RWPE2 (cell line): ENCODE results near the gene TPD52L2.
"Not testable (repeated sequence)": the region's sequence is repeated elsewhere in the genome, so short reads cannot be mapped to it uniquely, and the experiment has no call there.

Experiments used
- ATAC-seq: fragments of 200-7000 bp; cut with Tn5 transposase; 3 replicates; pipeline ENCODE4 v1.9.1; 2021; ENCODE audit warnings: low read depth
- DNase-seq: peaks from one replicate; pipeline ENCODE4 v3.0.0-alpha.2; 2020; ENCODE audit warnings: low spot score
- H3K27ac ChIP-seq: fragments of 450-650 bp; 2 replicates; pipeline ENCODE4 v1.5.1; 2017; ENCODE audit warnings: mild to moderate bottlenecking; ENCODE audit not compliant: poor library complexity, severe bottlenecking
- H3K27me3 ChIP-seq: fragments of 250-450 bp; sonication (Bioruptor Pico); 2 replicates; pipeline ENCODE4 v1.5.1; 2021; ENCODE audit warnings: mild to moderate bottlenecking, moderate library complexity; ENCODE audit not compliant: insufficient read depth, poor library complexity, severe bottlenecking
- H3K36me3 ChIP-seq: fragments of 250-450 bp; sonication (Bioruptor Pico); 2 replicates; pipeline ENCODE4 v1.5.1; 2020; ENCODE audit warnings: low read depth, mild to moderate bottlenecking, moderate library complexity
- H3K4me1 ChIP-seq: fragments of 250-450 bp; sonication (Bioruptor Pico); 2 replicates; pipeline ENCODE4 v1.5.1; 2021; ENCODE audit warnings: mild to moderate bottlenecking, moderate library complexity; ENCODE audit not compliant: insufficient read depth, poor library complexity, severe bottlenecking
- H3K4me3 ChIP-seq: fragments of 250-450 bp; sonication (Bioruptor Pico); 2 replicates; pipeline ENCODE4 v1.5.1; 2021; ENCODE audit warnings: mild to moderate bottlenecking, moderate library complexity; ENCODE audit not compliant: severe bottlenecking
- H3K9me3 ChIP-seq: fragments of 250-450 bp; sonication (Bioruptor Pico); 2 replicates; pipeline ENCODE4 v1.5.1; 2021; ENCODE audit warnings: mild to moderate bottlenecking, moderate library complexity; ENCODE audit not compliant: severe bottlenecking
- TF ChIP-seq, protein P1 (sequence below): fragments of 450-650 bp; IDR thresholded peaks from one replicate; pipeline ENCODE4 v1.5.1; 2017; ENCODE audit warnings: mild to moderate bottlenecking, moderate library complexity; ENCODE audit not compliant: poor library complexity, severe bottlenecking

TPD52L2 gene

GRCh38 chr20:63926298-63926697 is 61.2 kb downstream of the TPD52L2 start:
- ATAC-seq (no peak), DNase-seq (no peak)
- Histone ChIP-seq H3K27ac (no peak overlapping the region), H3K9me3 (no peaks in the 10 kb centered on the region), H3K4me1 (no peaks in the 10 kb centered on the region), H3K27me3 (no peaks in the 10 kb centered on the region), H3K4me3 (no peak overlapping the region), H3K36me3 (peaks cover 77% of the 10 kb centered on the region)
- TF ChIP-seq, protein P1, sequence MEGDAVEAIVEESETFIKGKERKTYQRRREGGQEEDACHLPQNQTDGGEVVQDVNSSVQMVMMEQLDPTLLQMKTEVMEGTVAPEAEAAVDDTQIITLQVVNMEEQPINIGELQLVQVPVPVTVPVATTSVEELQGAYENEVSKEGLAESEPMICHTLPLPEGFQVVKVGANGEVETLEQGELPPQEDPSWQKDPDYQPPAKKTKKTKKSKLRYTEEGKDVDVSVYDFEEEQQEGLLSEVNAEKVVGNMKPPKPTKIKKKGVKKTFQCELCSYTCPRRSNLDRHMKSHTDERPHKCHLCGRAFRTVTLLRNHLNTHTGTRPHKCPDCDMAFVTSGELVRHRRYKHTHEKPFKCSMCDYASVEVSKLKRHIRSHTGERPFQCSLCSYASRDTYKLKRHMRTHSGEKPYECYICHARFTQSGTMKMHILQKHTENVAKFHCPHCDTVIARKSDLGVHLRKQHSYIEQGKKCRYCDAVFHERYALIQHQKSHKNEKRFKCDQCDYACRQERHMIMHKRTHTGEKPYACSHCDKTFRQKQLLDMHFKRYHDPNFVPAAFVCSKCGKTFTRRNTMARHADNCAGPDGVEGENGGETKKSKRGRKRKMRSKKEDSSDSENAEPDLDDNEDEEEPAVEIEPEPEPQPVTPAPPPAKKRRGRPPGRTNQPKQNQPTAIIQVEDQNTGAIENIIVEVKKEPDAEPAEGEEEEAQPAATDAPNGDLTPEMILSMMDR, result no peak

- peak; percentile 84 for DNase-seq
- no peak for ATAC-seq
- H3K36me3 ChIP-seq, result peaks cover 82% of the 10 kb centered on the region
- H3K27ac ChIP-seq, result no peak overlapping the region
- H3K4me3 ChIP-seq, result no peak overlapping the region
- H3K4me1 ChIP-seq, result no peaks in the 10 kb centered on the region
- TF ChIP-seq, protein P1, result no peak
- H3K27me3 ChIP-seq, result no peaks in the 10 kb centered on the region
- H3K9me3 ChIP-seq, result no peaks in the 10 kb centered on the region
Observed at GRCh38 chr20:63929071-63929470, 64.0 kb downstream of the TPD52L2 start.

DNA sequence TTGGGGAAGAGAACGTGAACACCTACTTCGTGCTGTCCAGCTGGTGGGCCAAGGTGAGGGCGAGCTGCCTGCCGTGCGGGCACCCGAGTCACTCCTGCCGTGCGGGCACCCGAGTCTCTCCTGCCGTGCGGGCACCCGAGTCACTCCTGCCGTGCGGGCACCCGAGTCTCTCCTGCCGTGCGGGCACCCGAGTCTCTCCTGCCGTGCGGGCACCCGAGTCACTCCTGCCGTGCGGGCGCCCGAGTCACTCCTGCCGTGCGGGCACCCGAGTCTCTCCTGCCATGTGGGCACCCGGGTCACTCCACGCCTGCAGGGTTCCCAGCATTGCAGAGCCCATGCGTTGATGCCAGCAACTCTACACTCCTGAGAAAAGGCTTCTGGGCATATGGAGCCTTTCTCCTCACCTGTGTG is 64.4 kb downstream of the TPD52L2 start:
- not testable (repeated sequence) for H3K9me3 ChIP-seq, H3K27ac ChIP-seq, H3K27me3 ChIP-seq, H3K4me1 ChIP-seq, H3K4me3 ChIP-seq, ATAC-seq
- peak; percentile 76 for DNase-seq
- peaks cover 85% of the 10 kb centered on the region for H3K36me3 ChIP-seq

DNA sequence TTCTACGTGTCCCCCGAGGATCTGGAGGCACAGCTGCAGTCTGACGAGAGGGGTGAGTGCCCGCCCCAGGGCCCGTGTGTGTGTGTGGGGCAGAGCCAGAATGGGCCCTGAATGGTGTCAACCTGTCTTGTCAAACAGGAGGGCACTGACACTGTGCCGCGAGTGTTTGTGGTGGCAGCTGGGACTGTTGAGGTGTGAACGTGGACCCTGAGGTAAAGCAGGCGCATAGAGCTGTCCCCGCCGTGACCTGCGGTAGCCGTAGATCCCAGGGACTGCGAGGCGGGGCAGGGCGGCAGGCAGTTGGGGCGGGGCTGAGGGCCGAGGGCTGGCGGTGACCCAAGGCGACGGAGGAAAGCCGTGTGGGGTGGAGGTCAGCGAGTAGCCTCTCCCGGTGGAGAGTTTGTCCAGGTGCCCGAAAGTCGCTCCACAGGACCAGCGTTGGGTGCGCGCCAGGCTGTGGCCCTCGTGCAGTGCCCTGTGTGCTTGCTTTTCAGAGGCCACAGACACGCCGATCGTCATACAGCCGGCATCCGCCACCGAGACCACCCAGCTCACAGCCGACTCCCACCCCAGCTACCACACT is 66.0 kb downstream of the TPD52L2 start:
- Histone ChIP-seq H3K4me1 (no peaks in the 10 kb centered on the region), H3K4me3 (no peak overlapping the region), H3K36me3 (peaks cover 94% of the 10 kb centered on the region), H3K9me3 (no peaks in the 10 kb centered on the region), H3K27me3 (no peaks in the 10 kb centered on the region), H3K27ac (no peak overlapping the region)
- ATAC-seq (no peak), DNase-seq (peak; percentile 83)
- TF ChIP-seq, protein P1, result no peak

DNA sequence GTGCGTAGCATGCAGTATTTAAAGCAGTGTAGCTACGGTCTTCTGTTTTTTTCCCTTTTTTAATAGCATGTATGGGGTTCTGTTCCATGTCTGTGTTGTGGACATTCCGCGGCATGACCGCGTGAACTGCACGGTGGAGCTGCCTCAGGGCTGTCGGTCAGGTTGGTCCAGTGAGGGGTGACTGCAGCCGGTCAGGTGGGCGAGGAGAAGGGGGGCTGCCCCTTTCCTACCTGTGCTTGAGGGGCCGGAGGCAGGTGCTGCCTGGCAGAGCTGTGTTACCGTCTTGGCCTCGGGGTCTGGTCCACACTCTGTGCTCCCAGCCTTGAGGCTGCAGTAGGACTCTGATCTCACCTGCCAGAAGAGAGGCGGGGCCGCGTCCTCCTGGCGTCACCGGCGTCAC is 66.7 kb downstream of the TPD52L2 start:
- Histone ChIP-seq H3K27me3 (no peaks in the 10 kb centered on the region), H3K4me1 (no peaks in the 10 kb centered on the region), H3K9me3 (no peaks in the 10 kb centered on the region), H3K27ac (no peak overlapping the region), H3K4me3 (no peak overlapping the region), H3K36me3 (peaks cover 91% of the 10 kb centered on the region)
- DNase-seq, result peak; percentile 79
- TF ChIP-seq, protein P1, result no peak
- ATAC-seq, result no peak
